ENCODE measurements around the gene NCAPH2. TPM values are rescaled to one million over a fixed set of nuclear protein-coding genes. Genes with fewer than 3 reads are reported as not detected.

Gene NCAPH2
- total and polyA plus RNA-seq, 12 donors, result 13.8 to 90.5 (median 32.6) TPM

GRCh38 chr22:50468626-50469025 lies 39.4 kb upstream of the NCAPH2 start:
- 79 to 90% (median 85%) methylated on average over 2 to 8 of the region's 8 CpGs for WGBS, 4 donors
- DNase-seq, result no peak
- intact Hi-C loops (cut with DNase I), result no loop called here
- Histone ChIP-seq H3K4me1 (replicated peaks in 1 of 2) (peaks cover 26 to 46% of the 10 kb centered on the region in 2 donors), H3K4me3 (no peak overlapping the region), H3K36me3 (replicated peaks in 1 of 2) (peaks cover 0 to 44% of the 10 kb centered on the region in 2 donors), H3K9me3 (replicated peaks in 1 of 3) (no peaks in the 10 kb centered on the region), H3K27ac (no peak overlapping the region), H3K27me3 (no peaks in the 10 kb centered on the region)
- TF ChIP-seq CTCF (IDR thresholded peaks at IDR 0.05), result no peak
- TF ChIP-seq POLR2A (IDR thresholded peaks at IDR 0.05), result no peak

- no peak for TF ChIP-seq POLR2A (IDR thresholded peaks at IDR 0.05)
- no peak for TF ChIP-seq CTCF (IDR thresholded peaks at IDR 0.05)
- intact Hi-C loops (cut with DNase I), result no loop called here
- peaks cover 0 to 34% of the 10 kb centered on the region in 2 donors for H3K36me3 ChIP-seq (replicated peaks in 1 of 2)
- peak overlapping the region in 1 of 5 donors; percentile 78 for H3K27ac ChIP-seq
- no peak overlapping the region for H3K4me3 ChIP-seq
- peaks cover 30 to 50% of the 10 kb centered on the region in 2 donors for H3K4me1 ChIP-seq (replicated peaks in 1 of 2)
- DNase-seq, result peak in 6 of 7 donors; percentile 38 to 79 (median 57)
- 46 to 71% (median 54%) methylated on average over 5 to 25 of the region's 25 CpGs for WGBS, 4 donors
- H3K27me3 ChIP-seq, result no peaks in the 10 kb centered on the region
- no peaks in the 10 kb centered on the region for H3K9me3 ChIP-seq (replicated peaks in 1 of 3)
Measured at GRCh38 chr22:50469377-50470305, 38.4 kb upstream of the NCAPH2 start.

GRCh38 chr22:50470491-50470890 lies 37.5 kb upstream of the NCAPH2 start:
- no peaks in the 10 kb centered on the region for H3K9me3 ChIP-seq (replicated peaks in 1 of 3)
- H3K27me3 ChIP-seq, result no peaks in the 10 kb centered on the region
- TF ChIP-seq CTCF (IDR thresholded peaks at IDR 0.05) (no peak), POLR2A (IDR thresholded peaks at IDR 0.05) (no peak)
- peaks cover 0 to 26% of the 10 kb centered on the region in 2 donors for H3K36me3 ChIP-seq (replicated peaks in 1 of 2)
- peak overlapping the region in 1 of 5 donors; percentile 78 for H3K27ac ChIP-seq
- DNase-seq, result no peak
- intact Hi-C loops (cut with DNase I), result no loop called here
- no peak overlapping the region for H3K4me3 ChIP-seq
- peaks cover 30 to 55% of the 10 kb centered on the region in 2 donors for H3K4me1 ChIP-seq (replicated peaks in 1 of 2)
- 72 to 82% (median 80%) methylated on average over 2 to 6 of the region's 6 CpGs for WGBS, 4 donors

- 61 to 84% (median 73%) methylated on average over 17 to 21 of the region's 21 CpGs for WGBS, 4 donors
- Histone ChIP-seq H3K9me3 (replicated peaks in 1 of 3) (no peaks in the 10 kb centered on the region), H3K36me3 (replicated peaks in 1 of 2) (peaks cover 0 to 17% of the 10 kb centered on the region in 2 donors), H3K27ac (peak overlapping the region in 1 of 5 donors; percentile 78), H3K4me3 (no peak overlapping the region), H3K4me1 (replicated peaks in 1 of 2) (peaks cover 30 to 56% of the 10 kb centered on the region in 2 donors), H3K27me3 (no peaks in the 10 kb centered on the region)
- TF ChIP-seq POLR2A (IDR thresholded peaks at IDR 0.05), result no peak
- intact Hi-C loops (cut with DNase I), result no loop called here
- DNase-seq, result peak in 1 of 7 donors; percentile 82
Measured at GRCh38 chr22:50471197-50471847, 36.7 kb upstream of the NCAPH2 start.
